Mammary epithelial cell (primary cell): ENCODE results near the gene ZC3H4.

Source experiments
- EZH2 ChIP-seq: IDR thresholded peaks from 2 replicates; pipeline ENCODE4 v1.6.1; 2012; ENCODE audit warnings: low read length, inconsistent platforms, borderline replicate concordance
- TF ChIP-seq, protein P1 (sequence below), 2 donors: IDR thresholded peaks in 1 of 2; conservative IDR thresholded peaks in 1 of 2; 2 replicates each; pipeline ENCODE4 v1.5.1; 2011 to 2012; ENCODE audit warnings: inconsistent platforms in 2 of 2, low read length in 2 of 2, mild to moderate bottlenecking in 2 of 2, control low read depth in 1 of 2, low read depth in 1 of 2; ENCODE audit not compliant: insufficient read depth in 1 of 2; ENCODE audit errors: extremely low read depth in 1 of 2

DNA sequence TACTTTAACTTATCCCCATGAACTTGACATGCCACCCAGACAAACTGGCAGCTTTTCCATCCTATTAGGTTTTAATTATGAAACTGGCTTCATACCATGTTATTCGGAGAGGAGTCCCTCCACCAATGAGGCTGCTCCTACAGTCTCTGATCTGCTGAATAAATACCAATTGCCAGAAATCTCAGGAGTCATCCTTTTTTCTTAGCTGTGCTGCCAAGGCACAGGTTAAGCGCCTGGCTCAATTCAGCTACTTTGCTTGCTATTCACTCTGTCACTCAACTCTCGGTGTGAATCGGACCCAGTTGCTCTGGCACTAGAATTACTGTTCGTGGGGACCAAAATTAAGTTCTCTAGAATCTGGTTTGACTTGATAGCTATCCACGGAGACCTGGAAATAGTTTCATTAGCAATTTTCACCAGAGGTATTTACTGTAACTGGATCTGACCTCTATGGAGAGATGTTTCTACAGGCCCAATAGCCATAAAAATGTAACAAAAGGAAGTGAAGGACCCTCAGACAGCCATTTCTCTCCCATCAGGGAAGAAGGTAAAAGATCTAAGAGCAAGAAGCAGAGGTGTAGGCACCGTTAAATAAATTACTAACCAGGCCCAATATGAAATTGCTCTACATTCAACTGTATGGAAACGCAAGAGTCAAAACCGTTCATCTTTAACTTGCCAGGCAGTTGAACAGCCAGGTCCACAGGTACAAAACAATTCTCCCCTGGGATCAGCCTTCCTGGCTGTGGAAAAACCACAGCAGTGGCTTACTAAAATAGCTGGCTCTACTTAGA, 5.4 kb downstream of the ZC3H4 start:
- TF ChIP-seq, protein P1, sequence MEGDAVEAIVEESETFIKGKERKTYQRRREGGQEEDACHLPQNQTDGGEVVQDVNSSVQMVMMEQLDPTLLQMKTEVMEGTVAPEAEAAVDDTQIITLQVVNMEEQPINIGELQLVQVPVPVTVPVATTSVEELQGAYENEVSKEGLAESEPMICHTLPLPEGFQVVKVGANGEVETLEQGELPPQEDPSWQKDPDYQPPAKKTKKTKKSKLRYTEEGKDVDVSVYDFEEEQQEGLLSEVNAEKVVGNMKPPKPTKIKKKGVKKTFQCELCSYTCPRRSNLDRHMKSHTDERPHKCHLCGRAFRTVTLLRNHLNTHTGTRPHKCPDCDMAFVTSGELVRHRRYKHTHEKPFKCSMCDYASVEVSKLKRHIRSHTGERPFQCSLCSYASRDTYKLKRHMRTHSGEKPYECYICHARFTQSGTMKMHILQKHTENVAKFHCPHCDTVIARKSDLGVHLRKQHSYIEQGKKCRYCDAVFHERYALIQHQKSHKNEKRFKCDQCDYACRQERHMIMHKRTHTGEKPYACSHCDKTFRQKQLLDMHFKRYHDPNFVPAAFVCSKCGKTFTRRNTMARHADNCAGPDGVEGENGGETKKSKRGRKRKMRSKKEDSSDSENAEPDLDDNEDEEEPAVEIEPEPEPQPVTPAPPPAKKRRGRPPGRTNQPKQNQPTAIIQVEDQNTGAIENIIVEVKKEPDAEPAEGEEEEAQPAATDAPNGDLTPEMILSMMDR (conservative IDR thresholded peaks at IDR 0.05 in 1 of 2, IDR thresholded peaks at IDR 0.05 in 1 of 2; ENCODE audit: extremely low read depth in 1 of 2, insufficient read depth in 1 of 2, low read depth in 1 of 2, low read length in 2 of 2) = no peak
- TF ChIP-seq EZH2 = no peak
